PC-3 (cell line): ENCODE data around the gene MSI2. TPM values are rescaled to one million over a fixed set of nuclear protein-coding genes. Genes with fewer than 3 reads are reported as not detected.
"Not testable (repeated sequence)": the region's sequence is repeated elsewhere in the genome, so short reads cannot be mapped to it uniquely, and the experiment has no call there.

Source experiments
- ATAC-seq: fragments of 200-7000 bp; cut with Tn5 transposase; 2 replicates; pipeline ENCODE4 v1.9.1; 2020; ENCODE audit warnings: mild to moderate bottlenecking, moderate library complexity
- BruUV-seq: library from RNA; stranded (reverse); fragments of 400-500 nt; replicated peaks from 2 replicates; lab custom pipeline; 2021; lab: Mats Ljungman, UMichigan
- CTCF ChIA-PET: fragments of 300-600 bp; sonication (Branson Sonifier 250); formaldehyde crosslinking; loops from one replicate; lab custom pipeline; 2022; ENCODE audit warnings: antibody characterized with exemption; lab: Charles Lee
- POLR2A ChIA-PET: fragments of 300-600 bp; sonication (Branson Sonifier 250); formaldehyde crosslinking; loops from one replicate; lab custom pipeline; 2022; ENCODE audit warnings: antibody characterized with exemption; ENCODE audit not compliant: unreplicated experiment; lab: Charles Lee
- DNase-seq: peaks from one replicate; pipeline ENCODE4 v3.0.0-alpha.2; 2015
- H2AFZ ChIP-seq: fragments of 300-600 bp; sonication (generic); 2 replicates; pipeline ENCODE4 v1.6.0; 2016; ENCODE audit warnings: antibody characterized with exemption, low read length
- H3F3A ChIP-seq: fragments of 300-600 bp; sonication (generic); one replicate; pipeline ENCODE4 v1.6.0; 2017; ENCODE audit warnings: antibody characterized with exemption, low read length, control low read depth, mild to moderate bottlenecking; ENCODE audit not compliant: unreplicated experiment
- H3K27ac ChIP-seq: fragments of 300-600 bp; sonication (generic); 2 replicates; pipeline ENCODE4 v1.5.1; 2016; ENCODE audit warnings: mild to moderate bottlenecking, low read length
- H3K27me3 ChIP-seq: fragments of 300-600 bp; sonication (generic); 2 replicates; pipeline ENCODE4 v1.6.1; 2016; ENCODE audit warnings: low read length, mixed read lengths
- H3K36me3 ChIP-seq: fragments of 300-600 bp; sonication (generic); 2 replicates; pipeline ENCODE4 v1.6.1; 2016; ENCODE audit warnings: low read depth, mixed run types, low read length, mixed read lengths
- H3K4me1 ChIP-seq: fragments of 300-600 bp; sonication (generic); 2 replicates; pipeline ENCODE4 v1.5.1; 2016; ENCODE audit warnings: low read length; ENCODE audit not compliant: insufficient read depth
- H3K4me2 ChIP-seq: fragments of 300-600 bp; sonication (generic); 2 replicates; pipeline ENCODE4 v1.6.0; 2016; ENCODE audit warnings: low read length
- H3K4me3 ChIP-seq: fragments of 300-600 bp; sonication (generic); 2 replicates; pipeline ENCODE4 v1.5.1; 2016; ENCODE audit warnings: mild to moderate bottlenecking, low read length, mixed read lengths
- H3K79me2 ChIP-seq: fragments of 300-600 bp; sonication (generic); 2 replicates; pipeline ENCODE4 v1.6.1; 2017; ENCODE audit warnings: low read length, mixed read lengths
- H3K9ac ChIP-seq: fragments of 300-600 bp; sonication (generic); 2 replicates; pipeline ENCODE4 v1.6.0; 2016; ENCODE audit warnings: mild to moderate bottlenecking, low read length
- H3K9me2 ChIP-seq: fragments of 300-600 bp; sonication (generic); replicated peaks from 2 replicates; pipeline ENCODE4 v1.6.1; 2016; ENCODE audit warnings: mixed run types, low read length, mixed read lengths
- H3K9me3 ChIP-seq: fragments of 300-600 bp; sonication (generic); 2 replicates; pipeline ENCODE4 v1.6.1; 2016; ENCODE audit warnings: low read length, mixed read lengths
- H4K20me1 ChIP-seq: fragments of 300-600 bp; sonication (generic); 2 replicates; pipeline ENCODE4 v1.6.1; 2016; ENCODE audit warnings: low read length, mixed read lengths
- EZH2 ChIP-seq: fragments of 300-600 bp; sonication (generic); IDR thresholded peaks from one replicate; pipeline ENCODE4 v1.6.1; 2017; ENCODE audit warnings: antibody characterized with exemption, mild to moderate bottlenecking, low read length; ENCODE audit not compliant: unreplicated experiment
- EZH2phosphoT487 ChIP-seq: fragments of 300-600 bp; sonication (generic); IDR thresholded peaks from 2 replicates; pipeline ENCODE4 v1.6.1; 2018; ENCODE audit warnings: mild to moderate bottlenecking, antibody characterized with exemption, low read length, borderline replicate concordance
- intact Hi-C: fragments of 100-400 bp; cut with micrococcal nuclease; formaldehyde crosslinking; loops from 2 replicates; pipeline ENCODE4 v1.9.0; 2023
- total RNA-seq: library from RNA; depleted of rRNA; stranded (reverse); fragments of >200 nt; gene quantifications from 2 replicates; pipeline ENCODE4 v1.2.3, GENCODE V29; 2014
- TF ChIP-seq, protein P1 (sequence below): fragments of 300-600 bp; sonication (generic); conservative IDR thresholded peaks from 2 replicates; pipeline ENCODE4 v1.5.1; 2017; ENCODE audit warnings: antibody characterized with exemption, low read depth, mild to moderate bottlenecking, low read length

MSI2 gene
- total RNA-seq, 1 experiment from 2014 or later: 54.7 TPM

DNA sequence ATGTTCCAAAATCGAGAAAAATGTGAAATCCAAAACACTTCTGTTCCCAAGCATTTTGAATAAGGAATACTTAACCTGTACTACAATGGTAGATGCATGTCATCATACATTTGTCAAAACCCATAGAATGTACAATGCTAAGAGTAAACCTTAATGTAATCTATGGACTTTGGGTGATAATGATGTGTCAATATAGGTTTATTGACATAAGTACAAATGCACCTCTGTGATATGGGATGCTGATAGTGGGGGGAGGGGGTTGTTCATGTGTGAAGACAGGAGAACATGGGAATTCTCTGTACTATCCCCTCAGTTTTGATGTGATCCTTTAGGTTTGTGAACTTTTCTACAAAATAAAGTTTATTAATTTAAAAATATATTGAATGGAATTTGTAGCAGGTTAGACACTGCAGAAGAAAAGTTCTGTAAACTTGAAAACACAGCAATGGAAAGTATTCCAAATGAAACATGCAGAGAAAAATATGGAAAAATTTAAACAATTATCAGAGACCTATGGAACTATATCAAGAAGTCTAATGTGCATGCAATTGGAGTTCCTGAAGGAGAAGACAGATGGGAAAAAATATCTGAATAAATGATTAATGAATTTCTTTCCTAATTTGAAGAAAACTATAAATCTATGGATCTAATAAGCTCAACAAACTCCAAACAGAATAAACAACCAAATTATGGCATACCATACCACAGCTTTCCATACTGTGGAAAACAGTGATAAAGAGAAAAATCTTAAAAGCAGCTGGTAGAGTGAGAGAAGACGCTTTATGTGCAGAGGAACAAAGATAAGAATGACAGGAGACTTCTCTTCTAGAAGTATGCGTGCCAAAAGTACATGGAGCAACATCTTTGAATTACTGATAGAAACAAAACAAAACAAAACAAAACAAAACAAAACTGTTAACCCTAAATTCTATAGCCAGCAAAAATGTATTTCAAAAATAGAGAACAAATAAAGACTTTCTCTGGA is 34.7 kb upstream of the MSI2 start:
- DNase-seq: no peak
- POLR2A ChIA-PET: no interaction called here

GRCh38 chr17:57222422-57222821 is 33.9 kb upstream of the MSI2 start:
- intact Hi-C loops, H2AFZ ChIP-seq: not testable (repeated sequence)

More for the DNA sequence above, 34.7 kb upstream of the MSI2 start:
- H4K20me1 ChIP-seq: no peaks in the 10 kb centered on the region
- no peak overlapping the region for H3K4me2 ChIP-seq
- H3K9ac ChIP-seq: no peak overlapping the region
- ATAC-seq: no peak
- H3K9me2 ChIP-seq: no peaks in the 10 kb centered on the region
- CTCF ChIA-PET: interaction anchor here (1.0 kb wide), 1 partner anchor 21 kb away, joined by 4 read pairs; no protein-coding TSS in a partner anchor
- no peak overlapping the region for H2AFZ ChIP-seq
- H3K79me2 ChIP-seq: no peaks in the 10 kb centered on the region
- no peaks in the 10 kb centered on the region for H3K27me3 ChIP-seq
- TF ChIP-seq, protein P1, sequence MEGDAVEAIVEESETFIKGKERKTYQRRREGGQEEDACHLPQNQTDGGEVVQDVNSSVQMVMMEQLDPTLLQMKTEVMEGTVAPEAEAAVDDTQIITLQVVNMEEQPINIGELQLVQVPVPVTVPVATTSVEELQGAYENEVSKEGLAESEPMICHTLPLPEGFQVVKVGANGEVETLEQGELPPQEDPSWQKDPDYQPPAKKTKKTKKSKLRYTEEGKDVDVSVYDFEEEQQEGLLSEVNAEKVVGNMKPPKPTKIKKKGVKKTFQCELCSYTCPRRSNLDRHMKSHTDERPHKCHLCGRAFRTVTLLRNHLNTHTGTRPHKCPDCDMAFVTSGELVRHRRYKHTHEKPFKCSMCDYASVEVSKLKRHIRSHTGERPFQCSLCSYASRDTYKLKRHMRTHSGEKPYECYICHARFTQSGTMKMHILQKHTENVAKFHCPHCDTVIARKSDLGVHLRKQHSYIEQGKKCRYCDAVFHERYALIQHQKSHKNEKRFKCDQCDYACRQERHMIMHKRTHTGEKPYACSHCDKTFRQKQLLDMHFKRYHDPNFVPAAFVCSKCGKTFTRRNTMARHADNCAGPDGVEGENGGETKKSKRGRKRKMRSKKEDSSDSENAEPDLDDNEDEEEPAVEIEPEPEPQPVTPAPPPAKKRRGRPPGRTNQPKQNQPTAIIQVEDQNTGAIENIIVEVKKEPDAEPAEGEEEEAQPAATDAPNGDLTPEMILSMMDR: no peak
- no peak for TF ChIP-seq EZH2
- no peak for TF ChIP-seq EZH2phosphoT487
- intact Hi-C loops: no loop called here
- BruUV-seq: no TSS peak
- H3K27ac ChIP-seq: no peak overlapping the region
- H3K4me1 ChIP-seq: no peaks in the 10 kb centered on the region
- no peak overlapping the region for H3K4me3 ChIP-seq
- 0 out of 2 replicates have a peak, but pooled peaks cover 5% of the 10 kb centered on the region for H3K9me3 ChIP-seq
- no peaks in the 10 kb centered on the region for H3F3A ChIP-seq
- H3K36me3 ChIP-seq: no peaks in the 10 kb centered on the region

GRCh38 chr17:57225127-57225526 is 31.2 kb upstream of the MSI2 start:
- no peaks in the 10 kb centered on the region for H3K27me3 ChIP-seq
- no TSS peak for BruUV-seq
- CTCF ChIA-PET: no interaction called here
- no peak overlapping the region for H3K4me2 ChIP-seq
- H2AFZ ChIP-seq: no peak overlapping the region
- no peaks in the 10 kb centered on the region for H3K9me2 ChIP-seq
- POLR2A ChIA-PET: no interaction called here
- H3K9me3 ChIP-seq: 0 out of 2 replicates have a peak, but pooled peaks cover 5% of the 10 kb centered on the region
- H3K79me2 ChIP-seq: no peaks in the 10 kb centered on the region
- no peaks in the 10 kb centered on the region for H3F3A ChIP-seq
- no peak overlapping the region for H3K27ac ChIP-seq
- TF ChIP-seq EZH2phosphoT487: no peak
- TF ChIP-seq EZH2: no peak
- TF ChIP-seq, protein P1: no peak
- no peak overlapping the region for H3K4me3 ChIP-seq
- ATAC-seq: no peak
- H3K36me3 ChIP-seq: no peaks in the 10 kb centered on the region
- intact Hi-C loops: no loop called here
- H3K4me1 ChIP-seq: no peaks in the 10 kb centered on the region
- H4K20me1 ChIP-seq: no peaks in the 10 kb centered on the region
- no peak overlapping the region for H3K9ac ChIP-seq
- DNase-seq: no peak

More at GRCh38 chr17:57222422-57222821, 33.9 kb upstream of the MSI2 start:
- H3K36me3 ChIP-seq, H3K27me3 ChIP-seq, H3F3A ChIP-seq, H3K9me2 ChIP-seq, H3K4me3 ChIP-seq, H3K9ac ChIP-seq, H4K20me1 ChIP-seq, BruUV-seq, DNase-seq, H3K4me2 ChIP-seq, H3K4me1 ChIP-seq, H3K79me2 ChIP-seq, ATAC-seq, H3K9me3 ChIP-seq, H3K27ac ChIP-seq, POLR2A ChIA-PET: not testable (repeated sequence)
- CTCF ChIA-PET: interaction anchor here (1.0 kb wide), 1 partner anchor 20 kb away, joined by 4 read pairs; no protein-coding TSS in a partner anchor
